GM12801 (cell line): Measurements from ENCODE around the gene CALML3.

Experiments
- CTCF ChIP-seq: IDR thresholded peaks from one replicate; pipeline ENCODE4 v1.5.1; 2011; ENCODE audit warnings: control low read depth; ENCODE audit not compliant: insufficient read length; ENCODE audit errors: extremely low read depth

The CALML3 gene

GRCh38 chr10:5507649-5508131 lies 17.1 kb upstream of the CALML3 start:
- no peak for TF ChIP-seq CTCF

GRCh38 chr10:5508161-5508604 lies 16.6 kb upstream of the CALML3 start:
- TF ChIP-seq CTCF, result no peak

- no peak for TF ChIP-seq CTCF
These were observed 16.0 kb upstream of the CALML3 start for GRCh38 chr10:5508786-5509185.

GRCh38 chr10:5509236-5509635 lies 15.5 kb upstream of the CALML3 start:
- no peak for TF ChIP-seq CTCF

- TF ChIP-seq CTCF, result no peak
These were observed 15.1 kb upstream of the CALML3 start for GRCh38 chr10:5509691-5510090.

- no peak for TF ChIP-seq CTCF
These were observed 14.3 kb upstream of the CALML3 start for GRCh38 chr10:5510281-5511072.

- TF ChIP-seq CTCF, result no peak
These were observed 13.4 kb upstream of the CALML3 start for GRCh38 chr10:5511231-5511884.
